Peyer's patch (tissue), 4 donors: ENCODE data around the gene LEMD2.

Experiments used
- CTCF ChIP-seq, 6 experiments: fragments of 450-650 bp in 4 of 6; fragments of 200-600 bp in 2 of 6; sonication (generic) in 1 of 6; IDR thresholded peaks; one replicate each; pipeline ENCODE4 v1.5.1; 2017 to 2019; ENCODE audit warnings: antibody characterized with exemption in 6 of 6, mild to moderate bottlenecking in 3 of 6, moderate library complexity in 1 of 6
- POLR2A ChIP-seq, 2 donors: fragments of 450-650 bp; IDR thresholded peaks; one replicate each; pipeline ENCODE4 v1.5.1; 2017; ENCODE audit warnings: antibody characterized with exemption in 2 of 2, mild to moderate bottlenecking in 2 of 2, moderate library complexity in 2 of 2

GRCh38 chr6:33735216-33735615 lies 53.7 kb downstream of the LEMD2 start:
- TF ChIP-seq CTCF (IDR thresholded peaks at IDR 0.05) (no peak), POLR2A (IDR thresholded peaks at IDR 0.05) (no peak)
